Esophagus muscularis mucosa (tissue), 3 donors: ENCODE measurements around the gene RSRC1.

Experiments
- POLR2A ChIP-seq: fragments of 450-650 bp; IDR thresholded peaks from one replicate; pipeline ENCODE4 v1.6.1; 2017; ENCODE audit warnings: antibody characterized with exemption, moderate library complexity, mild to moderate bottlenecking, low read depth
- POLR2AphosphoS5 ChIP-seq, 2 donors: sonication (generic); formaldehyde crosslinking; IDR thresholded peaks; one replicate each; pipeline ENCODE4 v1.6.1; 2017; ENCODE audit warnings: antibody characterized with exemption in 2 of 2
- TF ChIP-seq, protein P1 (sequence below), 3 experiments: fragments of 200-600 bp in 2 of 3; fragments of 450-650 bp in 1 of 3; sonication (generic) in 2 of 3; IDR thresholded peaks; one replicate each; pipeline ENCODE4 v1.5.1; 2017 to 2019; ENCODE audit warnings: antibody characterized with exemption in 3 of 3, mild to moderate bottlenecking in 2 of 3, moderate library complexity in 1 of 3

DNA sequence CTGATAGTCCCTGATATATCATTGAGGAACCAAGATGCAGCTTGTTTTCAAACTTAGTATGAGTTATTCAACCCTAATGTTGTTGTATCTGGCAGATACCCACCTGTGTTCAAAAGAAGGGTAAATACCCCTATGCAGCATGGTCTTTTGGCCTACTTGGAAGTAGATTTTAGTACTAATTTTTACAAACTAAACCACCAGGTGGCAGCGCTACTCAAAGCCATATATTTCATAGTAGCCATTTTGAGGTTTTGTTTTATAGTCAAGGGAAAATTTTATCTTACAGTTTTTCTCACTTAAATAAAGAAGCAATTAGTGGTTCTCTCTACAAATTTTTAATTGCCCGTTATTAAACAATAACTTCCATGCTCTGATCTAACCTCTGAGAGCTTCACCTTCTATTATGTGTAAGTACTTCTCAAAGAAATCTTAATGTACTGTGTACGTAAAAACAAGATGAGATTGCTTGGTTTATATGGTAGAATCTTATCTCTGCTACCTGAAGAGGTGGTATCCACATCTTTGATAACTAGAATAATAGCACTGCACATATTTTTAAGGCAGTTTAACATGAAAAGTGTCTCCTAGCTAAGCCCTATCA lies 429.6 kb downstream of the RSRC1 start:
- TF ChIP-seq, protein P1, sequence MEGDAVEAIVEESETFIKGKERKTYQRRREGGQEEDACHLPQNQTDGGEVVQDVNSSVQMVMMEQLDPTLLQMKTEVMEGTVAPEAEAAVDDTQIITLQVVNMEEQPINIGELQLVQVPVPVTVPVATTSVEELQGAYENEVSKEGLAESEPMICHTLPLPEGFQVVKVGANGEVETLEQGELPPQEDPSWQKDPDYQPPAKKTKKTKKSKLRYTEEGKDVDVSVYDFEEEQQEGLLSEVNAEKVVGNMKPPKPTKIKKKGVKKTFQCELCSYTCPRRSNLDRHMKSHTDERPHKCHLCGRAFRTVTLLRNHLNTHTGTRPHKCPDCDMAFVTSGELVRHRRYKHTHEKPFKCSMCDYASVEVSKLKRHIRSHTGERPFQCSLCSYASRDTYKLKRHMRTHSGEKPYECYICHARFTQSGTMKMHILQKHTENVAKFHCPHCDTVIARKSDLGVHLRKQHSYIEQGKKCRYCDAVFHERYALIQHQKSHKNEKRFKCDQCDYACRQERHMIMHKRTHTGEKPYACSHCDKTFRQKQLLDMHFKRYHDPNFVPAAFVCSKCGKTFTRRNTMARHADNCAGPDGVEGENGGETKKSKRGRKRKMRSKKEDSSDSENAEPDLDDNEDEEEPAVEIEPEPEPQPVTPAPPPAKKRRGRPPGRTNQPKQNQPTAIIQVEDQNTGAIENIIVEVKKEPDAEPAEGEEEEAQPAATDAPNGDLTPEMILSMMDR (IDR thresholded peaks at IDR 0.05), result peak; percentile 27 to 52 (median 38)
- TF ChIP-seq POLR2AphosphoS5 (IDR thresholded peaks at IDR 0.05), result no peak
- TF ChIP-seq POLR2A, result no peak
